Measurements from ENCODE around the gene MAGIX.
"Not testable (repeated sequence)": the region's sequence is repeated elsewhere in the genome, so short reads cannot be mapped to it uniquely, and the experiment has no call there.

The MAGIX gene

GRCh38 chrX:49122499-49122898 lies 40.1 kb upstream of the MAGIX start:
- no peaks in the 10 kb centered on the region for H3K9me3 ChIP-seq (ENCODE audit: control insufficient read depth, low read length)
- TF ChIP-seq CTCF (IDR thresholded peaks at IDR 0.05): no peak
- H3K79me2 ChIP-seq: no peaks in the 10 kb centered on the region
- H2AFZ ChIP-seq: no peak overlapping the region
- H3K36me3 ChIP-seq (ENCODE audit: control insufficient read depth, insufficient read depth, low read length): no peaks in the 10 kb centered on the region
- peak overlapping the region; percentile 83 for H3K4me3 ChIP-seq (ENCODE audit: low read depth, low read length)
- no peak overlapping the region for H3K9ac ChIP-seq
- H3K27me3 ChIP-seq (ENCODE audit: control insufficient read depth, insufficient read depth, low read length): no peaks in the 10 kb centered on the region
- H3K4me1 ChIP-seq: no peaks in the 10 kb centered on the region
- peak overlapping the region; percentile 85 for H3K4me2 ChIP-seq (ENCODE audit: low read length)
- H3K27ac ChIP-seq: no peak overlapping the region

- not testable (repeated sequence) for H3K4me1 ChIP-seq; H3K9me3 ChIP-seq (ENCODE audit: control insufficient read depth, low read length); H3K27me3 ChIP-seq (ENCODE audit: control insufficient read depth, insufficient read depth, low read length); H3K9ac ChIP-seq; H3K79me2 ChIP-seq; H3K4me2 ChIP-seq (ENCODE audit: low read length); H3K27ac ChIP-seq; H2AFZ ChIP-seq; H3K4me3 ChIP-seq (ENCODE audit: low read depth, low read length); H3K36me3 ChIP-seq (ENCODE audit: control insufficient read depth, insufficient read depth, low read length)
Observed at GRCh38 chrX:49127742-49128258, 34.8 kb upstream of the MAGIX start.

GRCh38 chrX:49129427-49129826 lies 33.1 kb upstream of the MAGIX start:
- no peak overlapping the region for H3K27ac ChIP-seq
- no peak overlapping the region for H3K4me3 ChIP-seq (ENCODE audit: low read depth, low read length)
- no peaks in the 10 kb centered on the region for H3K4me1 ChIP-seq
- TF ChIP-seq CTCF (IDR thresholded peaks at IDR 0.05): no peak
- no peaks in the 10 kb centered on the region for H3K9me3 ChIP-seq (ENCODE audit: control insufficient read depth, low read length)
- no peak overlapping the region for H3K9ac ChIP-seq
- no peaks in the 10 kb centered on the region for H3K27me3 ChIP-seq (ENCODE audit: control insufficient read depth, insufficient read depth, low read length)
- H3K79me2 ChIP-seq: no peaks in the 10 kb centered on the region
- H3K4me2 ChIP-seq (ENCODE audit: low read length): no peak overlapping the region
- H2AFZ ChIP-seq: no peak overlapping the region
- no peaks in the 10 kb centered on the region for H3K36me3 ChIP-seq (ENCODE audit: control insufficient read depth, insufficient read depth, low read length)

DNA sequence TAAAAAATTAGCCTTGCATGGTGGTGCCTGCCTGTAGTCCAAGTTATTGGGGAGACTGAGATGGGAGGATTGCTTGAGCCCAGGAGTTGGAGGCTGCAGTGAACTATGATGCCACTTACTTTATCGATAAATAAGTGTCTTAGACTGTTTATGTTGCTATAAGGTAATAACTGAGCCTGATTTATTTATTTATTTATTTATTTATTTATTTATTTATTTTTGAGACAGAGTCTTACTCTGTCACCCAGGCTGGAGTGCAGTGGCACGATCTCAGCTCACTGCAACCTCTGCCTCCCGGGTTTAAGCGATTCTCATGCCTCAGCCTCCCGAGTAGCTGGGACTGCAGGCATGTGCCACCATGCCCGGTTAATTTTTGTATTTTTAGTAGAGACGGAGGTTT lies 30.3 kb upstream of the MAGIX start:
- not testable (repeated sequence) for H3K27ac ChIP-seq; H3K4me1 ChIP-seq; H3K9me3 ChIP-seq (ENCODE audit: control insufficient read depth, low read length); H3K36me3 ChIP-seq (ENCODE audit: control insufficient read depth, insufficient read depth, low read length); H3K79me2 ChIP-seq; H3K4me2 ChIP-seq (ENCODE audit: low read length); H2AFZ ChIP-seq; H3K4me3 ChIP-seq (ENCODE audit: low read depth, low read length); H3K9ac ChIP-seq; H3K27me3 ChIP-seq (ENCODE audit: control insufficient read depth, insufficient read depth, low read length)

- H3K4me1 ChIP-seq: no peaks in the 10 kb centered on the region
- no peaks in the 10 kb centered on the region for H3K9me3 ChIP-seq (ENCODE audit: control insufficient read depth, low read length)
- no peak overlapping the region for H3K27ac ChIP-seq
- H2AFZ ChIP-seq: no peak overlapping the region
- no peaks in the 10 kb centered on the region for H3K36me3 ChIP-seq (ENCODE audit: control insufficient read depth, insufficient read depth, low read length)
- H3K4me2 ChIP-seq (ENCODE audit: low read length): no peak overlapping the region
- no peak overlapping the region for H3K4me3 ChIP-seq (ENCODE audit: low read depth, low read length)
- H3K9ac ChIP-seq: no peak overlapping the region
- no peaks in the 10 kb centered on the region for H3K27me3 ChIP-seq (ENCODE audit: control insufficient read depth, insufficient read depth, low read length)
- TF ChIP-seq CTCF (IDR thresholded peaks at IDR 0.05): no peak
- H3K79me2 ChIP-seq: no peaks in the 10 kb centered on the region
Observed at GRCh38 chrX:49133759-49134158, 28.8 kb upstream of the MAGIX start.

- H2AFZ ChIP-seq: no peak overlapping the region
- no peak overlapping the region for H3K4me3 ChIP-seq (ENCODE audit: low read depth, low read length)
- no peak overlapping the region for H3K4me2 ChIP-seq (ENCODE audit: low read length)
- no peaks in the 10 kb centered on the region for H3K9me3 ChIP-seq (ENCODE audit: control insufficient read depth, low read length)
- no peak overlapping the region for H3K27ac ChIP-seq
- no peaks in the 10 kb centered on the region for H3K79me2 ChIP-seq
- no peak for TF ChIP-seq CTCF (IDR thresholded peaks at IDR 0.05)
- no peaks in the 10 kb centered on the region for H3K27me3 ChIP-seq (ENCODE audit: control insufficient read depth, insufficient read depth, low read length)
- H3K4me1 ChIP-seq: no peaks in the 10 kb centered on the region
- no peak overlapping the region for H3K9ac ChIP-seq
- no peaks in the 10 kb centered on the region for H3K36me3 ChIP-seq (ENCODE audit: control insufficient read depth, insufficient read depth, low read length)
Observed at GRCh38 chrX:49137492-49137891, 25.1 kb upstream of the MAGIX start.

All from parathyroid adenoma (tissue), 2 donors.